OCI-LY1 (cell line): ENCODE data around the gene RPS27A.
A peak's percentile ranks its signal among the peaks of the same experiment; 100 is the strongest.

ENCODE experiments used
- H2AFZ ChIP-seq: fragments of 200-600 bp; sonication (generic), shearing (Covaris generic); 2 replicates; pipeline ENCODE4 v1.6.0; 2014; ENCODE audit warnings: antibody characterized with exemption, mild to moderate bottlenecking, low read length
- H3F3A ChIP-seq: fragments of 200-600 bp; sonication (generic), shearing (Covaris generic); 2 replicates; pipeline ENCODE4 v1.6.0; 2014; ENCODE audit warnings: mild to moderate bottlenecking, antibody characterized with exemption, low read length, moderate library complexity; ENCODE audit not compliant: insufficient read depth
- H3K27ac ChIP-seq: fragments of 200-600 bp; sonication (generic); 2 replicates; pipeline ENCODE4 v1.5.1; 2014; ENCODE audit warnings: low read length, mixed run types, mild to moderate bottlenecking, low read depth; ENCODE audit not compliant: poor library complexity, severe bottlenecking
- H3K27me3 ChIP-seq: fragments of 200-600 bp; sonication (generic); 2 replicates; pipeline ENCODE4 v1.6.0; 2014; ENCODE audit warnings: antibody characterized with exemption, mild to moderate bottlenecking, low read length, moderate library complexity; ENCODE audit not compliant: insufficient read depth
- H3K36me3 ChIP-seq: fragments of 200-600 bp; sonication (generic); 2 replicates; pipeline ENCODE4 v1.6.1; 2014; ENCODE audit warnings: mild to moderate bottlenecking, antibody characterized with exemption, low read length, moderate library complexity, mixed read lengths; ENCODE audit not compliant: insufficient read depth
- H3K4me1 ChIP-seq: fragments of 200-600 bp; sonication (generic); 2 replicates; pipeline ENCODE4 v1.5.1; 2014; ENCODE audit warnings: mild to moderate bottlenecking, low read length, moderate library complexity; ENCODE audit not compliant: insufficient read depth, severe bottlenecking
- H3K4me2 ChIP-seq: fragments of 200-600 bp; sonication (generic), shearing (Covaris generic); 2 replicates; pipeline ENCODE4 v1.6.1; 2014; ENCODE audit warnings: low read length
- H3K4me3 ChIP-seq: fragments of 200-600 bp; sonication (generic); 2 replicates; pipeline ENCODE4 v1.5.1; 2014; ENCODE audit warnings: low read length, low read depth, mild to moderate bottlenecking, mixed read lengths; ENCODE audit not compliant: poor library complexity, severe bottlenecking
- H3K79me2 ChIP-seq: fragments of 200-600 bp; shearing (Covaris generic); 2 replicates; pipeline ENCODE4 v1.6.1; 2016; ENCODE audit warnings: mixed run types, low read length, mixed read lengths; ENCODE audit not compliant: insufficient read depth
- H3K9ac ChIP-seq: fragments of 200-600 bp; sonication (generic), shearing (Covaris generic); 2 replicates; pipeline ENCODE4 v1.6.1; 2014; ENCODE audit warnings: mild to moderate bottlenecking, low read length, mixed read lengths
- H3K9me2 ChIP-seq: fragments of 200-600 bp; sonication (generic), shearing (Covaris generic); 2 replicates; pipeline ENCODE4 v1.6.1; 2014; ENCODE audit warnings: low read depth, mild to moderate bottlenecking, low read length, mixed read lengths
- H3K9me3 ChIP-seq: fragments of 200-600 bp; shearing (Covaris generic); 2 replicates; pipeline ENCODE4 v1.6.1; 2014; ENCODE audit warnings: low read length, mixed read lengths
- H4K20me1 ChIP-seq: fragments of 200-600 bp; sonication (generic), shearing (Covaris generic); 2 replicates; pipeline ENCODE4 v1.6.0; 2016; ENCODE audit warnings: mild to moderate bottlenecking, low read length; ENCODE audit not compliant: insufficient read depth
- EZH2 ChIP-seq: fragments of 200-600 bp; sonication (generic), shearing (Covaris generic); IDR thresholded peaks from 2 replicates; pipeline ENCODE4 v1.8.0; 2017; ENCODE audit warnings: borderline replicate concordance, mixed run types, mild to moderate bottlenecking, antibody characterized with exemption, low read length, moderate library complexity, mixed read lengths
- TF ChIP-seq, protein P1 (sequence below): fragments of 200-600 bp; sonication (generic), shearing (Covaris generic); IDR thresholded peaks from 2 replicates; pipeline ENCODE4 v1.5.1; 2017; ENCODE audit warnings: mild to moderate bottlenecking, antibody characterized with exemption, low read length, moderate library complexity, mixed read lengths

RPS27A gene

GRCh38 chr2:55282110-55282917, 49.8 kb downstream of the RPS27A start:
- Histone ChIP-seq H3K9me2 (no peaks in the 10 kb centered on the region), H3K27ac (peak overlapping the region; percentile 70), H3K4me1 (peaks cover 29% of the 10 kb centered on the region), H3K9me3 (no peaks in the 10 kb centered on the region), H3K4me3 (peak overlapping the region; percentile 81), H2AFZ (no peak overlapping the region), H3K79me2 (no peaks in the 10 kb centered on the region), H4K20me1 (no peaks in the 10 kb centered on the region), H3F3A (0 out of 2 replicates have a peak, but pooled peaks cover 5% of the 10 kb centered on the region), H3K27me3 (no peaks in the 10 kb centered on the region), H3K9ac (peak overlapping the region; percentile 82), H3K4me2 (peak overlapping the region; percentile 90), H3K36me3 (peaks cover 14% of the 10 kb centered on the region; the same call in 1 of the 2 replicates)
- TF ChIP-seq, protein P1, sequence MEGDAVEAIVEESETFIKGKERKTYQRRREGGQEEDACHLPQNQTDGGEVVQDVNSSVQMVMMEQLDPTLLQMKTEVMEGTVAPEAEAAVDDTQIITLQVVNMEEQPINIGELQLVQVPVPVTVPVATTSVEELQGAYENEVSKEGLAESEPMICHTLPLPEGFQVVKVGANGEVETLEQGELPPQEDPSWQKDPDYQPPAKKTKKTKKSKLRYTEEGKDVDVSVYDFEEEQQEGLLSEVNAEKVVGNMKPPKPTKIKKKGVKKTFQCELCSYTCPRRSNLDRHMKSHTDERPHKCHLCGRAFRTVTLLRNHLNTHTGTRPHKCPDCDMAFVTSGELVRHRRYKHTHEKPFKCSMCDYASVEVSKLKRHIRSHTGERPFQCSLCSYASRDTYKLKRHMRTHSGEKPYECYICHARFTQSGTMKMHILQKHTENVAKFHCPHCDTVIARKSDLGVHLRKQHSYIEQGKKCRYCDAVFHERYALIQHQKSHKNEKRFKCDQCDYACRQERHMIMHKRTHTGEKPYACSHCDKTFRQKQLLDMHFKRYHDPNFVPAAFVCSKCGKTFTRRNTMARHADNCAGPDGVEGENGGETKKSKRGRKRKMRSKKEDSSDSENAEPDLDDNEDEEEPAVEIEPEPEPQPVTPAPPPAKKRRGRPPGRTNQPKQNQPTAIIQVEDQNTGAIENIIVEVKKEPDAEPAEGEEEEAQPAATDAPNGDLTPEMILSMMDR: no peak
- no peak for TF ChIP-seq EZH2

DNA sequence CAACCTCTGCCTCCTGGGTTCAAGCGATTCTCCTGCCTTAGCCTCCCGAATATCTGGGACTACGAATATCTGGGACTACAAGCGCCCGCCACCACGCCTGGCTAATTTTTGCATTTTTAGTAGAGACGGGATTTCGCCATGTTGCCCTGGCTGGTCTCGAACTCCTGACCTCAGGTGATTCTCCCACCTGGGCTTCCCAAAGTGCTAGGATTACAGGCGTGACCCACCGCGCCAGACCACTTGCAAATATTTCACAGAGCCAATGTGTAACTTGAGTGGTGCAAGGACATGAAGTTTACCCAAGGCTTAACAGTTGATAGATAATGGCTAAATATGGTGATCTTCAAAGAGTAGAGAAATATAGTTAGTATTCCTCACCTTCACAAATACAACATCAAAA, 50.6 kb downstream of the RPS27A start:
- Histone ChIP-seq H3K9ac (peak overlapping the region; percentile 23; the same call in 1 of the 2 replicates), H3K4me2 (peak overlapping the region; percentile 90)

More for the DNA sequence above, 50.6 kb downstream of the RPS27A start:
- Histone ChIP-seq H3K36me3 (peaks cover 21% of the 10 kb centered on the region; the same call in 1 of the 2 replicates), H3K79me2 (no peaks in the 10 kb centered on the region), H2AFZ (no peak overlapping the region), H3K27ac (peak overlapping the region; percentile 70), H3K4me3 (peak overlapping the region; percentile 81), H3K9me3 (no peaks in the 10 kb centered on the region), H3K4me1 (peaks cover 29% of the 10 kb centered on the region), H3K27me3 (no peaks in the 10 kb centered on the region), H3F3A (0 out of 2 replicates have a peak, but pooled peaks cover 6% of the 10 kb centered on the region), H3K9me2 (no peaks in the 10 kb centered on the region), H4K20me1 (no peaks in the 10 kb centered on the region)
- TF ChIP-seq, protein P1: no peak
- TF ChIP-seq EZH2: no peak
